SK-N-SH treated with all-trans-retinoic acid at 6 μM for 48 hours (cell line): Measurements from ENCODE around the gene SCRT2.

Experiments
- GLIS3 ChIP-seq: fragments of 250-450 bp; sonication (Bioruptor Pico); IDR thresholded peaks from 2 replicates; pipeline ENCODE4 v1.5.0; 2020; ENCODE audit warnings: mild to moderate bottlenecking, moderate library complexity
- PPARA ChIP-seq: fragments of 250-450 bp; sonication (Bioruptor Pico); IDR thresholded peaks from 2 replicates; pipeline ENCODE4 v1.5.0; 2020; ENCODE audit warnings: mild to moderate bottlenecking, borderline replicate concordance
- SNAI2 ChIP-seq: fragments of 250-450 bp; sonication (Bioruptor Pico); IDR thresholded peaks from 2 replicates; pipeline ENCODE4 v1.5.0; 2020; ENCODE audit warnings: mild to moderate bottlenecking, moderate library complexity
- ZFP3 ChIP-seq: fragments of 250-450 bp; sonication (Bioruptor Pico); IDR thresholded peaks from 2 replicates; pipeline ENCODE4 v1.5.0; 2020; ENCODE audit warnings: mild to moderate bottlenecking, moderate library complexity
- ZNF8 ChIP-seq: fragments of 450-650 bp; formaldehyde crosslinking; IDR thresholded peaks from 2 replicates; pipeline ENCODE4 v1.5.0; 2020; ENCODE audit warnings: mild to moderate bottlenecking, moderate library complexity
- TF ChIP-seq, protein P1 (sequence below): fragments of 250-450 bp; sonication (Bioruptor Pico); IDR thresholded peaks from 2 replicates; pipeline ENCODE4 v1.5.0; 2020; ENCODE audit warnings: mild to moderate bottlenecking, moderate library complexity
- TF ChIP-seq, protein P2 (sequence below): fragments of 250-450 bp; sonication (Bioruptor Pico); IDR thresholded peaks from 2 replicates; pipeline ENCODE4 v1.8.0; 2020; ENCODE audit warnings: mild to moderate bottlenecking, moderate library complexity, borderline replicate concordance
- TF ChIP-seq, protein P3 (sequence below): fragments of 250-450 bp; sonication (Bioruptor Pico); IDR thresholded peaks from 2 replicates; pipeline ENCODE4 v1.5.1; 2020; ENCODE audit warnings: low read depth, mild to moderate bottlenecking, moderate library complexity

DNA sequence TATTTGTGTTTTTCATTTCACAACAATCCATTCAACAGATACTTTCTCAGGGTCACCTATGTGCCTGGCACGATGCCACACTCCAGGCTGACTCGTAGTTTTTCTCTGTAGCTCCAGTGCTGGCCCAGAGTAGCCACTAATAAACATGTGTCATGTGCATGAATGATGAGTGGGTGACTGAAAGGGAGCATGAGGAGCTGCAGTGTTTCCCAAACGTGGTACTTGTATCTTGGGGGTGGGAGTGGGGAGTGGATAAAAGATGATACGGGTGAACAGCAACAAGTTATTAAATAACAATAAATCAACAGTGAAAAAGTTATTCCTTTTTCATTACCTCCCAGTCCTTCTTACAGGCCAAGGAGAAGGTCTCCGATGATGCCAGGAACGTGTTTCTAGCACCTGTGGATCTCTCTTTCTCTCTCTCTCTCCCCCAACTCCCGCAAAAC is 39.7 kb downstream of the SCRT2 start:
- TF ChIP-seq GLIS3 (no peak), PPARA (CRISPR knock-in tag) (no peak), SNAI2 (CRISPR knock-in tag) (no peak), ZNF8 (CRISPR knock-in tag) (no peak), ZFP3 (no peak)
- TF ChIP-seq, protein P1, sequence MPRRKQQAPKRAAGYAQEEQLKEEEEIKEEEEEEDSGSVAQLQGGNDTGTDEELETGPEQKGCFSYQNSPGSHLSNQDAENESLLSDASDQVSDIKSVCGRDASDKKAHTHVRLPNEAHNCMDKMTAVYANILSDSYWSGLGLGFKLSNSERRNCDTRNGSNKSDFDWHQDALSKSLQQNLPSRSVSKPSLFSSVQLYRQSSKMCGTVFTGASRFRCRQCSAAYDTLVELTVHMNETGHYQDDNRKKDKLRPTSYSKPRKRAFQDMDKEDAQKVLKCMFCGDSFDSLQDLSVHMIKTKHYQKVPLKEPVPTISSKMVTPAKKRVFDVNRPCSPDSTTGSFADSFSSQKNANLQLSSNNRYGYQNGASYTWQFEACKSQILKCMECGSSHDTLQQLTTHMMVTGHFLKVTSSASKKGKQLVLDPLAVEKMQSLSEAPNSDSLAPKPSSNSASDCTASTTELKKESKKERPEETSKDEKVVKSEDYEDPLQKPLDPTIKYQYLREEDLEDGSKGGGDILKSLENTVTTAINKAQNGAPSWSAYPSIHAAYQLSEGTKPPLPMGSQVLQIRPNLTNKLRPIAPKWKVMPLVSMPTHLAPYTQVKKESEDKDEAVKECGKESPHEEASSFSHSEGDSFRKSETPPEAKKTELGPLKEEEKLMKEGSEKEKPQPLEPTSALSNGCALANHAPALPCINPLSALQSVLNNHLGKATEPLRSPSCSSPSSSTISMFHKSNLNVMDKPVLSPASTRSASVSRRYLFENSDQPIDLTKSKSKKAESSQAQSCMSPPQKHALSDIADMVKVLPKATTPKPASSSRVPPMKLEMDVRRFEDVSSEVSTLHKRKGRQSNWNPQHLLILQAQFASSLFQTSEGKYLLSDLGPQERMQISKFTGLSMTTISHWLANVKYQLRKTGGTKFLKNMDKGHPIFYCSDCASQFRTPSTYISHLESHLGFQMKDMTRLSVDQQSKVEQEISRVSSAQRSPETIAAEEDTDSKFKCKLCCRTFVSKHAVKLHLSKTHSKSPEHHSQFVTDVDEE (CRISPR knock-in tag), result no peak
- TF ChIP-seq, protein P2, sequence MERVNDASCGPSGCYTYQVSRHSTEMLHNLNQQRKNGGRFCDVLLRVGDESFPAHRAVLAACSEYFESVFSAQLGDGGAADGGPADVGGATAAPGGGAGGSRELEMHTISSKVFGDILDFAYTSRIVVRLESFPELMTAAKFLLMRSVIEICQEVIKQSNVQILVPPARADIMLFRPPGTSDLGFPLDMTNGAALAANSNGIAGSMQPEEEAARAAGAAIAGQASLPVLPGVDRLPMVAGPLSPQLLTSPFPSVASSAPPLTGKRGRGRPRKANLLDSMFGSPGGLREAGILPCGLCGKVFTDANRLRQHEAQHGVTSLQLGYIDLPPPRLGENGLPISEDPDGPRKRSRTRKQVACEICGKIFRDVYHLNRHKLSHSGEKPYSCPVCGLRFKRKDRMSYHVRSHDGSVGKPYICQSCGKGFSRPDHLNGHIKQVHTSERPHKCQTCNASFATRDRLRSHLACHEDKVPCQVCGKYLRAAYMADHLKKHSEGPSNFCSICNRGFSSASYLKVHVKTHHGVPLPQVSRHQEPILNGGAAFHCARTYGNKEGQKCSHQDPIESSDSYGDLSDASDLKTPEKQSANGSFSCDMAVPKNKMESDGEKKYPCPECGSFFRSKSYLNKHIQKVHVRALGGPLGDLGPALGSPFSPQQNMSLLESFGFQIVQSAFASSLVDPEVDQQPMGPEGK (CRISPR knock-in tag), result no peak
- TF ChIP-seq, protein P3, sequence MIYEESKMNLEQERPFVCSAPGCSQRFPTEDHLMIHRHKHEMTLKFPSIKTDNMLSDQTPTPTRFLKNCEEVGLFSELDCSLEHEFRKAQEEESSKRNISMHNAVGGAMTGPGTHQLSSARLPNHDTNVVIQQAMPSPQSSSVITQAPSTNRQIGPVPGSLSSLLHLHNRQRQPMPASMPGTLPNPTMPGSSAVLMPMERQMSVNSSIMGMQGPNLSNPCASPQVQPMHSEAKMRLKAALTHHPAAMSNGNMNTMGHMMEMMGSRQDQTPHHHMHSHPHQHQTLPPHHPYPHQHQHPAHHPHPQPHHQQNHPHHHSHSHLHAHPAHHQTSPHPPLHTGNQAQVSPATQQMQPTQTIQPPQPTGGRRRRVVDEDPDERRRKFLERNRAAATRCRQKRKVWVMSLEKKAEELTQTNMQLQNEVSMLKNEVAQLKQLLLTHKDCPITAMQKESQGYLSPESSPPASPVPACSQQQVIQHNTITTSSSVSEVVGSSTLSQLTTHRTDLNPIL (CRISPR knock-in tag), result no peak
